ENCODE data around the gene URB2.

URB2 gene

DNA sequence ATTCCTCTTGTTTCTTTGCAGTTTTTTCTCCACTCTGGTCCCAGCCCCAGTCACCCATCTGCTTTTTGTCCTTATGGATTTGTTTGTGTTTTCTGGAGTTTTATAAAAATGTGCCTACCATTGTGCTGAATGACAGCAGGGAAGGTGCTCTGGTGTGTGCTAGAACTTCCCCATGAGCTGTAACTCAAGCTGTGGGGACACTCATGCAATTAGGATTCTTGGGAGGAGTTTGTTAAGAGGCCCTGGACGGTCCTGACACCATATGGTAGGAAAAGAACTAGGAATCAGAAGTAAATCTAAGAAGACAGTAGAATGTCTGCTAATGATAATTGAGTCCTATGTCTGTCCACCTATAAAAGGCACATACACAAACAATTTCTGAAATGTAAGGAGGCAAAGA lies 27.4 kb downstream of the URB2 start:
- H3K36me3 ChIP-seq (ENCODE audit: insufficient read depth, low read length): peaks cover 50% of the 10 kb centered on the region
- no peaks in the 10 kb centered on the region for H3K27me3 ChIP-seq (ENCODE audit: control insufficient read depth, insufficient read depth, low read length)
- H3K9ac ChIP-seq (ENCODE audit: low read depth, low read length): no peak overlapping the region
- no peaks in the 10 kb centered on the region for H3K4me1 ChIP-seq (ENCODE audit: control insufficient read depth, insufficient read depth, low read length)
- no peaks in the 10 kb centered on the region for H3K9me3 ChIP-seq (replicated peaks; ENCODE audit: low read length)
- no peak overlapping the region for H3K4me2 ChIP-seq (ENCODE audit: low read length)
- H3K4me3 ChIP-seq (ENCODE audit: low read length): no peak overlapping the region

GRCh38 chr1:229655781-229656180 lies 29.7 kb downstream of the URB2 start:
- no peaks in the 10 kb centered on the region for H3K4me1 ChIP-seq (ENCODE audit: control insufficient read depth, insufficient read depth, low read length)
- H3K9me3 ChIP-seq (replicated peaks; ENCODE audit: low read length): no peaks in the 10 kb centered on the region
- H3K27me3 ChIP-seq (ENCODE audit: control insufficient read depth, insufficient read depth, low read length): no peaks in the 10 kb centered on the region
- H3K9ac ChIP-seq (ENCODE audit: low read depth, low read length): no peak overlapping the region
- H3K4me2 ChIP-seq (ENCODE audit: low read length): no peak overlapping the region
- H3K36me3 ChIP-seq (ENCODE audit: insufficient read depth, low read length): peaks cover 42% of the 10 kb centered on the region
- no peak overlapping the region for H3K4me3 ChIP-seq (ENCODE audit: low read length)

- Histone ChIP-seq H3K9ac (ENCODE audit: low read depth, low read length) (no peak overlapping the region), H3K27me3 (ENCODE audit: control insufficient read depth, insufficient read depth, low read length) (no peaks in the 10 kb centered on the region), H3K4me3 (ENCODE audit: low read length) (no peak overlapping the region), H3K9me3 (replicated peaks; ENCODE audit: low read length) (no peaks in the 10 kb centered on the region), H3K4me1 (ENCODE audit: control insufficient read depth, insufficient read depth, low read length) (no peaks in the 10 kb centered on the region), H3K36me3 (ENCODE audit: insufficient read depth, low read length) (peaks cover 34% of the 10 kb centered on the region), H3K4me2 (ENCODE audit: low read length) (no peak overlapping the region)
Measured at GRCh38 chr1:229657993-229658755, 32.1 kb downstream of the URB2 start.

GRCh38 chr1:229661022-229661877 lies 35.2 kb downstream of the URB2 start:
- no peak overlapping the region for H3K4me3 ChIP-seq (ENCODE audit: low read length)
- H3K4me2 ChIP-seq (ENCODE audit: low read length): no peak overlapping the region
- H3K36me3 ChIP-seq (ENCODE audit: insufficient read depth, low read length): peaks cover 22% of the 10 kb centered on the region
- H3K9ac ChIP-seq (ENCODE audit: low read depth, low read length): no peak overlapping the region
- peaks cover 9% of the 10 kb centered on the region for H3K4me1 ChIP-seq (ENCODE audit: control insufficient read depth, insufficient read depth, low read length)
- no peaks in the 10 kb centered on the region for H3K27me3 ChIP-seq (ENCODE audit: control insufficient read depth, insufficient read depth, low read length)
- no peaks in the 10 kb centered on the region for H3K9me3 ChIP-seq (replicated peaks; ENCODE audit: low read length)

DNA sequence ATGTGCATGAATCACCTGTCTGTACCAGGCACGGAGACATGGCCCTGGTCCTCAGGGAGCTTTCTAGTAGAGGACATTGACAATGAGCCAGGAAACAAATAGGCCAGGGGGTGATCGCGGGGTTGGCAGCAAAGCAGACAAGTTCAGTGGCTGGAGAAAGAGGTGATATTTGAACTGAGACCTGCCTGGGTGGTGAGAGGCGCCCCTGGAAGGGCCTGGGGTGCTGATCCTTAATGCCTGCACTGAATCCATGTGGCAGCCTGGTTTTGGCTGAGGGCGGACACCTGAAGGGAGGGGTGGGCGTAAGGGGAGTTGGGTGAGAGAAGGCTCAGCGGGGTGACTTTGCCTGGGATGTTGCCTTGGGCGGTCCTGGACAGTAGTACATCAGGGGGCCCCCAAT lies 35.9 kb downstream of the URB2 start:
- no peak overlapping the region for H3K4me3 ChIP-seq (ENCODE audit: low read length)
- no peak overlapping the region for H3K4me2 ChIP-seq (ENCODE audit: low read length)
- peaks cover 9% of the 10 kb centered on the region for H3K4me1 ChIP-seq (ENCODE audit: control insufficient read depth, insufficient read depth, low read length)
- peaks cover 22% of the 10 kb centered on the region for H3K36me3 ChIP-seq (ENCODE audit: insufficient read depth, low read length)
- H3K27me3 ChIP-seq (ENCODE audit: control insufficient read depth, insufficient read depth, low read length): no peaks in the 10 kb centered on the region
- H3K9me3 ChIP-seq (replicated peaks; ENCODE audit: low read length): no peaks in the 10 kb centered on the region
- no peak overlapping the region for H3K9ac ChIP-seq (ENCODE audit: low read depth, low read length)

DNA sequence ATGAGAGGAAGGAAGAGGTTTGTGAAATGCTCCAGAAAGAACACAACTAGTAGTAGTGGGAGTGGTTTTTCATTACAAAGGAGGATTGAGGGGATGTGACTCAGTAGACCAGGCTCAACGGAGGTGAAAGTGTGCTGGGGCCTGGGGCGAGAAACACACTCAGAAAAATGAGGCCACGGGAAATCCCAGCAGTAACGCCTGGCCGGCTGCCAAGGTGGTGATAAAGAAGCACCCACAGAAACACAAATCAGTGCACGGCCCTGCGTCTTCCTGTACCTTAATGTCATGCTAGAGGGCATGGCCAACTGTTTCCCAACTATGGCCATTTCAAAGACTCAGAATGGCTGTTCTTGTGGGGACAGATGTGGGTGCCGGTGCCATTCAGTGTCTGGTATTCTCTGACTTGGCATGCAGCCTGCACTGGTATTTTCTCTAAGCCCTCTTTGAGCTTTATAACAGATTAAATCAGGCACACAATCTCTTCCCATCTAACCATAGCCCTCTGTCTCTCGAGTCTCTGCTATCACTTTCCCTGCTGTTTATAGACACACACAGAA lies 38.2 kb downstream of the URB2 start:
- H3K9ac ChIP-seq (ENCODE audit: low read depth, low read length): no peak overlapping the region
- H3K4me1 ChIP-seq (ENCODE audit: control insufficient read depth, insufficient read depth, low read length): peaks cover 9% of the 10 kb centered on the region
- no peaks in the 10 kb centered on the region for H3K9me3 ChIP-seq (replicated peaks; ENCODE audit: low read length)
- H3K4me3 ChIP-seq (ENCODE audit: low read length): no peak overlapping the region
- H3K27me3 ChIP-seq (ENCODE audit: control insufficient read depth, insufficient read depth, low read length): no peaks in the 10 kb centered on the region
- H3K4me2 ChIP-seq (ENCODE audit: low read length): no peak overlapping the region
- peaks cover 12% of the 10 kb centered on the region for H3K36me3 ChIP-seq (ENCODE audit: insufficient read depth, low read length)

GRCh38 chr1:229665912-229666558 lies 40.0 kb downstream of the URB2 start:
- Histone ChIP-seq H3K9me3 (replicated peaks; ENCODE audit: low read length) (no peaks in the 10 kb centered on the region), H3K4me2 (ENCODE audit: low read length) (no peak overlapping the region), H3K4me1 (ENCODE audit: control insufficient read depth, insufficient read depth, low read length) (peaks cover 9% of the 10 kb centered on the region), H3K4me3 (ENCODE audit: low read length) (no peak overlapping the region), H3K9ac (ENCODE audit: low read depth, low read length) (no peak overlapping the region), H3K27me3 (ENCODE audit: control insufficient read depth, insufficient read depth, low read length) (no peaks in the 10 kb centered on the region), H3K36me3 (ENCODE audit: insufficient read depth, low read length) (peaks cover 7% of the 10 kb centered on the region)

GRCh38 chr1:229666585-229666984 lies 40.5 kb downstream of the URB2 start:
- Histone ChIP-seq H3K27me3 (ENCODE audit: control insufficient read depth, insufficient read depth, low read length) (no peaks in the 10 kb centered on the region), H3K9ac (ENCODE audit: low read depth, low read length) (no peak overlapping the region)

GRCh38 chr1:229669333-229669732 lies 43.3 kb downstream of the URB2 start:
- H3K9me3 ChIP-seq (replicated peaks; ENCODE audit: low read length): no peaks in the 10 kb centered on the region
- no peak overlapping the region for H3K4me3 ChIP-seq (ENCODE audit: low read length)
- H3K27me3 ChIP-seq (ENCODE audit: control insufficient read depth, insufficient read depth, low read length): no peaks in the 10 kb centered on the region
- H3K4me1 ChIP-seq (ENCODE audit: control insufficient read depth, insufficient read depth, low read length): peaks cover under 1% of the 10 kb centered on the region
- no peak overlapping the region for H3K9ac ChIP-seq (ENCODE audit: low read depth, low read length)
- no peak overlapping the region for H3K4me2 ChIP-seq (ENCODE audit: low read length)
- no peaks in the 10 kb centered on the region for H3K36me3 ChIP-seq (ENCODE audit: insufficient read depth, low read length)

More at GRCh38 chr1:229666585-229666984, 40.5 kb downstream of the URB2 start:
- H3K4me1 ChIP-seq (ENCODE audit: control insufficient read depth, insufficient read depth, low read length): peaks cover 9% of the 10 kb centered on the region
- H3K4me2 ChIP-seq (ENCODE audit: low read length): no peak overlapping the region
- no peak overlapping the region for H3K4me3 ChIP-seq (ENCODE audit: low read length)
- H3K9me3 ChIP-seq (replicated peaks; ENCODE audit: low read length): no peaks in the 10 kb centered on the region
- H3K36me3 ChIP-seq (ENCODE audit: insufficient read depth, low read length): peaks cover 4% of the 10 kb centered on the region

DNA sequence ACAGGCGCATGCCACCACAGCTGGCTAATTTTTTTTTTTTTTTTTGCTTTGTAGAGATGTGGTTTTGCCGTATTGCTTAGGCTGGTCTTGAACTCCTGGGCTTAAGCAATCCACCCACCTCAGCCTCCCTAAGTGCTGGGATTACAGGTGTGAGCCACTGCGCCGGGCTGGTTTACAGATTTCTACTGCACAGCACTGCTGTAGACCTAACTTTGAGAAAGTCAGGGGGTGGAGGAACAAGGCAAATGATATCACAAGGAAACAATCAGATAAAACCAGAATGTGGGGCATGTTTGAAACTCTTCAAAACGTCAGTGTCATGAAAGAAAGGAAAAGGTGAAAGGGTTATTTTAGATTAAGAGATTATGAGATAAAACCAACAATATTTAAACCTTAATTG lies 45.3 kb downstream of the URB2 start:
- Histone ChIP-seq H3K4me3 (ENCODE audit: low read length) (no peak overlapping the region), H3K9me3 (replicated peaks; ENCODE audit: low read length) (no peaks in the 10 kb centered on the region), H3K36me3 (ENCODE audit: insufficient read depth, low read length) (no peaks in the 10 kb centered on the region), H3K4me2 (ENCODE audit: low read length) (no peak overlapping the region), H3K4me1 (ENCODE audit: control insufficient read depth, insufficient read depth, low read length) (no peaks in the 10 kb centered on the region), H3K27me3 (ENCODE audit: control insufficient read depth, insufficient read depth, low read length) (no peaks in the 10 kb centered on the region), H3K9ac (ENCODE audit: low read depth, low read length) (no peak overlapping the region)

DNA sequence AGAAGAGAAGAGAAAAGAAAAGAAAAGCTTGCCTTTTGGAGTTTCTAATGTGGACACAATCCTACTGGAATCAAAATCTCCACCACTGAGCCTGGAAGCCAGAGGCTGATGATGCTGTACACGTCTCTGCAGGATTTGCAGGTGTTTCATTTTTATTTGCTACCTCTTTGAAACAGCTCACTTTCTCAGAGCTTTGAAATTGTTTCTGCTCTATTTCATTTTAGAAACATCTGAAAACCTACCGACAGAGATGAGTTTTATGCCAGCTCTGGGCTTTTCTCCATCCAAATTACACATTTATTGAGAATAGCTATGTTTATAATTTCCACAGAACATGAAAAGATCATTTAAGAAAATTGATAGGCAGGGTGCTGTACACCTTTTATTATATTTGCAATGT lies 46.2 kb downstream of the URB2 start:
- Histone ChIP-seq H3K36me3 (ENCODE audit: insufficient read depth, low read length) (no peaks in the 10 kb centered on the region), H3K4me3 (ENCODE audit: low read length) (no peak overlapping the region), H3K9me3 (replicated peaks; ENCODE audit: low read length) (no peaks in the 10 kb centered on the region), H3K4me2 (ENCODE audit: low read length) (no peak overlapping the region), H3K9ac (ENCODE audit: low read depth, low read length) (no peak overlapping the region), H3K4me1 (ENCODE audit: control insufficient read depth, insufficient read depth, low read length) (no peaks in the 10 kb centered on the region), H3K27me3 (ENCODE audit: control insufficient read depth, insufficient read depth, low read length) (no peaks in the 10 kb centered on the region)
